ENCODE data around the gene KLHDC8A. TPM values are rescaled to one million over a fixed set of nuclear protein-coding genes. Genes with fewer than 3 reads are reported as not detected.
"Not testable (repeated sequence)": the region's sequence is repeated elsewhere in the genome, so short reads cannot be mapped to it uniquely, and the experiment has no call there.

KLHDC8A gene
- total RNA-seq, 2 experiments from 2014 or later, result not detected

DNA sequence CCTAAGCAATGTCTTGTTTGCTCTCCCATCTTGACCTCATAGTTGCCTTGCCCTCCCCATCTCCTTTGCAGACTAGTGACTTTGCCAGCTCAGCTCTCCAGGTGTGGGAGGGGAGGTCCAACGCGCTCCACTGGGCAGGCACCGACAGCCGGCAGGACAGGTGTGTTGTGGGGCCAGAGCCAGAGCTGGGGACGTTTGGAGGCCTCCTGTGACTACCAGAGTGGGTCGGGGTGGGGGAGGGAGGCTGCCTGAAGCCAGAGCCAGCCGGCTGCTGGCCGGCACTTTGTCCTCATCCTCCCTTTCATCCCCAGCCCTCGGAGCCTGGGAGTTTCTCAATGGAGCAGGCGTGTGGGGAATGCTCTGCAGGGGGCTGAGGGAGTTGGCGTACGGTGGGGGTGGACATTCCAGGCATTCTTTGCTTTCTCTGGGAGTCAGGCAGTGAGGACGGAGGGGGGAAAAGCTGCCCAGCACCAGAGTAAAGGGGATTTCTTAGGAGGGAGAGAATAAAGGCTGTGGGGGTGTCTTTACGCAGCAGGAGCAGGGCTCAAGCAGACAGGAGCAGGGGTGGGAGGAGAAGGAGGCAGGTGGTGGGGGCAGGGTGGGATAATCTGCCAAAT, 55.4 kb downstream of the KLHDC8A start:
- peaks cover 31% of the 10 kb centered on the region for H3K4me1 Mint-ChIP-seq (ENCODE audit: low read depth)
- H3K27ac Mint-ChIP-seq, result no peak overlapping the region
- CTCF ChIA-PET, result interaction anchor here (1.5 kb wide), 1 partner anchor 24 kb away, joined by 4 read pairs; no protein-coding TSS in a partner anchor
- no peak overlapping the region for H3K4me3 Mint-ChIP-seq
- no peaks in the 10 kb centered on the region for H3K9me3 Mint-ChIP-seq
- H3K27me3 Mint-ChIP-seq, result no peaks in the 10 kb centered on the region
- DNase-seq, result no peak
- POLR2A ChIA-PET, result no interaction called here
- intact Hi-C loops (cut with micrococcal nuclease), result no loop called here
- peaks cover 22% of the 10 kb centered on the region for H3K36me3 Mint-ChIP-seq

DNA sequence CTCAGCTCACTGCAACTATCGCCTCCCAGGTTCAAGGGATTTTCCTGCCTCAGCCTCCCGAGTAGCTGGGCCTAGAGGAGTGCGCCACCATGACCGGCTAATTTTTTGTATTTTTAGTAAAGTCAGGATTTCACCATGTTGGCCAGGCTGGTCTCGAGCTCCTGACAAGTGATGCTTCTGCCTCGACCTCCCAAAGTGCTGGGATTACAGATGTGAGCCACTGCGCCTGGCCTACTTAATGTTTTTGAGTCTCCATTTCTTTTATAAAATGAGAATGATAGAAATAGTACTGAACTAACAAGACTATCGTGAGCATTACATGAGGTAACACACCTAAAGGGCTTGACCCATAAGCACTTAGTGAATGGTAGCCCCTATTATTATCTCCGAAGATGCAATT, 56.6 kb downstream of the KLHDC8A start:
- Mint-ChIP-seq H3K4me3 (no peak overlapping the region), H3K27me3 (no peaks in the 10 kb centered on the region), H3K36me3 (peaks cover 14% of the 10 kb centered on the region), H3K27ac (no peak overlapping the region), H3K9me3 (no peaks in the 10 kb centered on the region), H3K4me1 (ENCODE audit: low read depth) (peaks cover 35% of the 10 kb centered on the region)
- ChIA-PET CTCF (interaction anchor here (1.0 kb wide), 1 partner anchor 27 kb away, joined by 4 read pairs; no protein-coding TSS in a partner anchor), POLR2A (no interaction called here)
- DNase-seq, result no peak
- intact Hi-C loops (cut with micrococcal nuclease), result no loop called here

DNA sequence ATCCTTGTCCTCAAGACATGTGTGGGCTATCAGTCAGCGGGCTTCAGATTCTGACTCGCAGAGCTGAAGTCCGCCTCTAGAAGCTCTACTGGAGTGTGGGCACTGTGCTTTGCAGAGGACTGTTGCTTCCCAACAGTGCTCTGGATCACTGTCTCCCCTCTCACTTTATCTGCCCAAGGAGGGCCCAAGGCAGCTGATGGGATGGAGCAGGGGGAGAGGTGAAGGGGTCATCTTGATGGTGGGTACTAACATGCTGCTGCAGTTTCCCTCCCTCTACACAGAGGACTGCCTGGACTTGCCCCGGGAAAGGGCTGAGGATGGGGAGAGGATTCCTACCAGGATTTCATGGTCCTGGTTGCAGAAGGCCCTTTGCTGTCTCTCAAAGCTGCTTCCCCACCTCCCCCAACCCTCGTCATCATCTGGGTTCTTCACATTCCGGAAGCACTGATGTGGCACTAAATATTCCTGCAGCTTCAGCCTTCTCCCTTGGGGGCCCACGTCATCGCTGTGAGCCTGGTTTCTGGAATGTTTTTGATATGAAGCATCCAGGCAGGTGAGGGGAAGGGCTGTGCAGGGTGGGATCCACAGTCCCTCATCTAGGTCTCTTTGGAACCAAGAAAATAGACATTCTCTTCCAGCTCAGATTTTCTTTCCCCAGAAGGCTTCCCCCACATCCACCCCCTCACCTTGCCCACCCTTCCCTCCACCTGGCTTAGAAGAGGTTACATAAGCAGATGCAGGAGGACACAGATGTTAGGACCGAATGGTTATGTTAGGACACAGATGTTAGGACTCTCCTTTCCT, 58.3 kb downstream of the KLHDC8A start:
- H3K4me1 Mint-ChIP-seq (ENCODE audit: low read depth), result peaks cover 37% of the 10 kb centered on the region
- H3K27ac Mint-ChIP-seq, result no peak overlapping the region
- no peak overlapping the region for H3K4me3 Mint-ChIP-seq
- H3K9me3 Mint-ChIP-seq, result no peaks in the 10 kb centered on the region
- H3K27me3 Mint-ChIP-seq, result no peaks in the 10 kb centered on the region
- peaks cover 7% of the 10 kb centered on the region for H3K36me3 Mint-ChIP-seq
- DNase-seq, result no peak
- CTCF ChIA-PET, result interaction anchor here (1.0 to 1.7 kb wide), 3 partner anchors 25 to 37 kb away, joined by 4 to 13 read pairs (median 6); no protein-coding TSS in a partner anchor
- intact Hi-C loops (cut with micrococcal nuclease), result no loop called here
- POLR2A ChIA-PET, result no interaction called here

DNA sequence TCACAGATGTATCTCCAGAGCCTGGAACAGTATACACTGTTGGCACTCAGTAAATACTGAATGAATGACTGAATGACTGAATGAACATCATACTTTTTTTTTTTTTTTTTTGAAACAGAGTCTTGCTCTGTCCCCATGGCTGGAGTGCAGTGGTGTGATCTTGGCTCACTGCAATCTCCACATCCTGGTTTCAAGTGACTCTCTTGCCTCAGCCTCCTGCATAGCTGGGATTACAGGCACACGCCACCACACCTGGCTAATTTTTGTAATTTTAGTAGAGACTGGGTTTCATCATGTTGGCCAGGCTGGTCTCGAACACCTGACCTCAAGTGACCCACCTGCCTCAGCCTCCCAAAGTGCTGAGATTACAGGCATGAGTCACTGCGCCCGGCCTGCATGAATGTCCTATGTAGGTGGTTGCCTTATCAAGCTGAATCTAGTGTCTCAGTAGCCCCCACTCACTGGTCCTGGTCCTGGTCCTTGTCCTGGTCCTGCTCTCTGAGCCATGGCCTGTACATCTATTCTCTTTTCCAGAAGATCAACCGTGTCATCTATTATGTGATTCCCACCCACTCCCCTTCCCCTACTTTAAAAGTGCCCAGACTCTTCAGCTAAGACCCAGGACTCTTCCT, 59.1 kb downstream of the KLHDC8A start:
- H3K36me3 Mint-ChIP-seq; H3K27me3 Mint-ChIP-seq; intact Hi-C loops (cut with micrococcal nuclease); DNase-seq; POLR2A ChIA-PET; H3K27ac Mint-ChIP-seq; H3K9me3 Mint-ChIP-seq; H3K4me3 Mint-ChIP-seq: not testable (repeated sequence)
- H3K4me1 Mint-ChIP-seq (ENCODE audit: low read depth), result peaks cover 37% of the 10 kb centered on the region
- CTCF ChIA-PET, result interaction anchor here (1.0 to 1.7 kb wide), 3 partner anchors 24 to 38 kb away, joined by 4 to 13 read pairs (median 6); no protein-coding TSS in a partner anchor

DNA sequence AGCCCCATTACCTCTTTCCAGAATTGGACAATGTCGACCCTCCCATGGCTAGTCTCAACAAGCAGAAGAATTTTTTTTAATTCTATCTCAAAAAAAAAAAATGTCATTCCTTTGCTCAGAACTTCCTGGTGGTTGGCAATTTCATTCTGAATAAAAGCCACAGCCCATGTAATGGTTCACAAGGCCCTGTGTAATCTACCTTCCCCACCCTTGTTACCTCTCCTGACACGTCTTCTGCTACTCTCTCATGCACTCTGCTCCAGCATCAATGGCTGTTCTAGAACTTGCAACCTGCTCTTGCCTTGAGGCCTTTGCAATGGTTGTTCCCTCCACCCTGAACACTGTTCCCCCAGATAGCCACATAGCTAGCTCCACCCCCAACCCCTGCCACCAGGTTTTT, 60.6 kb downstream of the KLHDC8A start:
- H3K27ac Mint-ChIP-seq, result no peak overlapping the region
- intact Hi-C loops (cut with micrococcal nuclease), result no loop called here
- CTCF ChIA-PET, result interaction anchor here (0.7 to 3.6 kb wide), 3 partner anchors 22 to 234 kb away, joined by 3 to 21 read pairs (median 4); no protein-coding TSS in a partner anchor
- peaks cover 40% of the 10 kb centered on the region for H3K4me1 Mint-ChIP-seq (ENCODE audit: low read depth)
- H3K9me3 Mint-ChIP-seq, result no peaks in the 10 kb centered on the region
- no peak for DNase-seq
- H3K4me3 Mint-ChIP-seq, result no peak overlapping the region
- POLR2A ChIA-PET, result no interaction called here
- H3K36me3 Mint-ChIP-seq, result peaks cover 2% of the 10 kb centered on the region
- H3K27me3 Mint-ChIP-seq, result no peaks in the 10 kb centered on the region

DNA sequence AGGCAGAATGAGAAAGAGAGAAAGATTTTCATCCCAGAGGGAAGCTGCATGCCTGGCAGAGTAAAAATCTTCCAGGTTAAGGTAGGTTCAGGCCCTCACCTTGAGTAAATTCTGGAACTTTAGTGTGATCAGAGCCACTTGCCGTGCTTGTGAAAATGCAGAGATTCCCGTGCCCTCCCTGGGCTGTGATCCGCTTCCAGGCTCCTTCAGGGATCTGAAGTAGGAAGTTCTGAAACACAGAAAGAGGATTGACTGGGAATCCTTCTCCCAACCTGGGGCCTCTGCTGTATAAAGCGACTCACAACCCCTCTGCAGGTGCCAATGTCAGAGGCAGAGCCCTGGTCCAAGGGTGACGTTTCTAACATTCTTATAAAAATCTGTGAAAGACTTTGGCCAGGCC, 61.8 kb downstream of the KLHDC8A start:
- Mint-ChIP-seq H3K4me1 (ENCODE audit: low read depth) (peaks cover 38% of the 10 kb centered on the region), H3K4me3 (no peak overlapping the region), H3K27me3 (no peaks in the 10 kb centered on the region), H3K27ac (no peak overlapping the region), H3K9me3 (no peaks in the 10 kb centered on the region), H3K36me3 (no peaks in the 10 kb centered on the region)
- CTCF ChIA-PET, result interaction anchor here (0.9 to 3.6 kb wide), 4 partner anchors 8 to 26 kb away, joined by 3 to 21 read pairs (median 4); no protein-coding TSS in a partner anchor
- intact Hi-C loops (cut with micrococcal nuclease), result no loop called here
- DNase-seq, result no peak
- POLR2A ChIA-PET, result no interaction called here

DNA sequence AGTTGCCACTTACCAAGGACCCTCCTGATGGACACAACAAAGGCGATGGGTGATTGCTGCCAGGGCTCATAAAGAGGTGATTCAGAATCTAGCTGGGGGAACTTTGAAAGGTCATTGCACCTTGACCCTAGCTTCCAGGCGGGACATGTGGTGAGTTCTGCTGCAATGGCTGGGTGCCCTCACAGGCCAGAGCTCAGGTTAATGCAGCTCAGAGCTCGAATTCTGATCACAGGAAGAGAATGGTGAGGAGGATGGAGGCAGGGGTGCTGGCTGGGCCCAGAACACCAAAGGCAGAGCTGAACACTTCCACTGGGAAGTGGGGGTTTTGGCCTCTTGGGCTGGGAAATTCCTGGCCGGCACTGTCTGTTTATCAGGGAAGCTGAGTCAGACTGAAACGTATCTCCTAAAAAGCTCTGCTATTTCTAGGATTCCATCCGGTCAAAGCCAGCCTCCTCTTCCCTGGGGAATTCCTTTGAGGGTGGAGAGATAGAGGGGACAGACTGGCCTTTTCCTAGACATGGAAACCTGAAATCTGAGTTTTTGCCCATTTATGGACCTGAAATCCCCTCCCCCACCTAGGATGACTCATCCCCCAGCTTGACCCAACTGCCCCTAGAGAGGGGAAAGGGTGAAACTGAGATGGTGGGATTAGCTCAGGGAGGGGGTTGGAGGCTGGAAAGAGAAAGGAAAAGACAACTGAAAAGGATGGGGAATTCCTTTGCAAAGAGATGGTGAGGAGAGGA, 62.4 kb downstream of the KLHDC8A start:
- POLR2A ChIA-PET, result no interaction called here
- CTCF ChIA-PET, result interaction anchor here (1.2 to 3.6 kb wide), 4 partner anchors 14 to 31 kb away, joined by 3 to 21 read pairs (median 8); no protein-coding TSS in a partner anchor
- no peaks in the 10 kb centered on the region for H3K27me3 Mint-ChIP-seq
- intact Hi-C loops (cut with micrococcal nuclease), result no loop called here
- no peak overlapping the region for H3K4me3 Mint-ChIP-seq
- no peaks in the 10 kb centered on the region for H3K36me3 Mint-ChIP-seq
- DNase-seq, result no peak
- H3K27ac Mint-ChIP-seq, result no peak overlapping the region
- H3K9me3 Mint-ChIP-seq, result no peaks in the 10 kb centered on the region
- peaks cover 38% of the 10 kb centered on the region for H3K4me1 Mint-ChIP-seq (ENCODE audit: low read depth)

DNA sequence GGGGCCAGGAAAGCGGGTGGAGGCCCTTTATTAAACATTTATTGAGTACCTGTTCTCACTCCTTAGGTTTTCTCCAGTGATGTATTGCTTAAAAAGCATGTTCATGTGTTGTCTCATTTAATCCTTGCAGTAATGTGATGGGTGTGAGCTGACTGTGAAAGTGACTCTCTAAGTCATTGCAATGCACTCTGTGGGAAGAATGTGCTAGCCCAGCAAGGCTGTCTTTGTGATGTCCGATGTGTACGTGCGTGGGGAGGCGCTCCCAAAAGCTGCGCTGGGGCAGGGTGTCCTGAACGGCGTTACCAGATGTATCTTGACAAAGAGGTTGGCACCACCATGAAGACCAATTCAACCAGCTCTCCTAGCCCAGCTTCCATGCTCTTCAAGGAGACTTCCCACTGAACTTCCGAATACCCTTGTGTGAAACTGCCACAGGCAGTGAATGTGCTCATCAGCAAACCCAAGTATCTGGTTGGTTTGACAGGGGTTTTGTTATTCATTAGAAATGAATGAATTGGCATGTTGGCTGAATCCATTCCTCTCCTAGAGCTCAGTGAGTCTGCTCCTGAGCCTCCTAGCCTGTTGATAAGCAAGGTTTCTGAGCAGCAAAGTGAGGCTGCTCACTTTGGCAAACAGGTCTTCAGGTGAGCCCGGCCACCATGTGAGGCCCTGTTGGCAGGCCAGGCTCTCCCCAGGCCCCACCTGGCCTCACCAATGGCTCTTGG, 63.2 kb downstream of the KLHDC8A start:
- no peak overlapping the region for H3K4me3 Mint-ChIP-seq
- no peak overlapping the region for H3K27ac Mint-ChIP-seq
- intact Hi-C loops (cut with micrococcal nuclease), result no loop called here
- CTCF ChIA-PET, result interaction anchor here (1.2 to 3.6 kb wide), 4 partner anchors 13 to 32 kb away, joined by 3 to 21 read pairs (median 8); no protein-coding TSS in a partner anchor
- H3K27me3 Mint-ChIP-seq, result no peaks in the 10 kb centered on the region
- DNase-seq, result no peak
- no peaks in the 10 kb centered on the region for H3K9me3 Mint-ChIP-seq
- H3K4me1 Mint-ChIP-seq (ENCODE audit: low read depth), result peaks cover 40% of the 10 kb centered on the region
- POLR2A ChIA-PET, result no interaction called here
- H3K36me3 Mint-ChIP-seq, result no peaks in the 10 kb centered on the region

DNA sequence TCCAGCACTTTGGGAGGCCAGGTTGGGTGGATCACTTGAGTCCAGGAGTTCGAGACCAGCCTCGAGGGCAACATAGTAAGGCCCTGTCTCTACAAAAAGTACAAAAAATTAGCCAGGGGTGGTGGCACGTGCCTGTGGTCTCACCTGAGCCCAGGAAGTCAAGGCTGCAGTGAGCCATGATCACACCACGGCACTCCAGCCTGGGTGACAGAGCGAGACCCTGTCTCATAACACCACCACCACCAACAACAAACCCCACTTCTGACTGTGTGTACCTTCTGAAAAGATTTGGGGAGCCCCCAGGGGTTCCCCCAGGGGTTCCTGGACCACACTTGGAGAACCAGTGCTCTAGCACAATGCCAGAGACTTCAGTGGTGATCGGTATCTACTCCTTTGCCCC, 65.1 kb downstream of the KLHDC8A start:
- H3K27ac Mint-ChIP-seq, result no peak overlapping the region
- intact Hi-C loops (cut with micrococcal nuclease), result no loop called here
- CTCF ChIA-PET, result interaction anchor here (3.3 kb wide), 1 partner anchor 33 kb away, joined by 11 read pairs; no protein-coding TSS in a partner anchor
- POLR2A ChIA-PET, result no interaction called here
- H3K4me1 Mint-ChIP-seq (ENCODE audit: low read depth), result peaks cover 51% of the 10 kb centered on the region
- no peaks in the 10 kb centered on the region for H3K36me3 Mint-ChIP-seq
- no peaks in the 10 kb centered on the region for H3K27me3 Mint-ChIP-seq
- no peaks in the 10 kb centered on the region for H3K9me3 Mint-ChIP-seq
- H3K4me3 Mint-ChIP-seq, result no peak overlapping the region
- peak; percentile 31 for DNase-seq

DNA sequence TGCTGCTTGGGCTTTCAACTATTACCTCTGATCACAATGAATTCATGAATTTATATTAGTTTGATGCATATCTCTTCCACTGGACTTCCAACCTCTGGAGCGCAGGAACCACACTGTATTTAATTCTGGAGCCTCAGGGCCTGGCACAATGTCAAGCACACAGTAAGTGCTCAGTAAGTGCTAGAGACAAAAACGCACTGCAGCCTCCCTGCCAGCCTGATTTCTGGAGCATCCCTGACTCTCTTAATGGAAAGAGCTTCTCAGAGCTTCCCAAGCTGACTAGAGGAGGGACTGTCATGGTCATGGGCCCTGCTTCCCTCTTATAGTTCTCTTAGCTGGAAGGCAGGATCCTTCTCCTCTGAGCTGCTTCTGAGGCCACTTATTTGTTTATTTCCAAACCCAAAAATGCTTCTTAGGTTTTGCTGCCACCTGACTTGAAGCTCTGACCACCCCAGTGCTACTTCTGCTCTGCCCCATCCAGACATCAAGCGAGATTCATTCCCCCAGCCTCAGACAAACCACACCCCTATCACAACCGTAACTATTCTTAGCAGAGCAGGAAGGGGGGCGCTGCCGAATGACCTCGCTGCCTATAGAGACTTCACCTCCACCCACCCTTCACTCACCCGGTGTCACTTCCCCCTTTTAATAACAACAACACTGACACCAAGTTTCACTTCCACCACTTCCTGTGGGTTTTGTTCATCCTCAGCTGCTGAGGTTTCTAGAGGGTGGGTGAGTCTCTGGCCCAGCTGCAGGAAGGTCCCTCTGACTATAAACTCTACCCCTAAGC, 68.8 kb downstream of the KLHDC8A start:
- DNase-seq, result peak; percentile 90
- CTCF ChIA-PET, result interaction anchor here (1.0 to 21.5 kb wide), 6 partner anchors 9 to 198 kb away, joined by 3 to 1370 read pairs (median 4); partner anchors contain the start of gene NUAK2

More for the DNA sequence above, 68.8 kb downstream of the KLHDC8A start:
- H3K4me1 Mint-ChIP-seq (ENCODE audit: low read depth), result peaks cover 67% of the 10 kb centered on the region
- H3K9me3 Mint-ChIP-seq, result no peaks in the 10 kb centered on the region
- H3K36me3 Mint-ChIP-seq, result no peaks in the 10 kb centered on the region
- intact Hi-C loops (cut with micrococcal nuclease), result loop anchor here (1.0 to 5.0 kb wide), 5 partner anchors 15 to 459 kb away; partner anchors contain the start of genes ELK4 and RBBP5
- H3K27ac Mint-ChIP-seq, result peak overlapping the region; percentile 77
- no peaks in the 10 kb centered on the region for H3K27me3 Mint-ChIP-seq
- POLR2A ChIA-PET, result interaction anchor here (0.6 to 4.7 kb wide), 8 partner anchors 8 to 1557 kb away, joined by 3 to 24 read pairs (median 4); partner anchors contain the start of genes NUAK2 and RBBP5
- H3K4me3 Mint-ChIP-seq, result peak overlapping the region; percentile 14
